Measurements from ENCODE around the gene GOLGA1.

The GOLGA1 gene

GRCh38 chr9:124911766-124912165 is 29.1 kb downstream of the GOLGA1 start:
- Histone ChIP-seq H3K4me3 (ENCODE audit: low read depth, low read length) (no peak overlapping the region), H3K79me2 (no peaks in the 10 kb centered on the region), H3K4me1 (no peaks in the 10 kb centered on the region), H3K4me2 (ENCODE audit: low read length) (no peak overlapping the region), H3K36me3 (ENCODE audit: control insufficient read depth, insufficient read depth, low read length) (no peaks in the 10 kb centered on the region), H3K9me3 (ENCODE audit: control insufficient read depth, low read length) (no peaks in the 10 kb centered on the region), H3K9ac (no peak overlapping the region), H3K27me3 (ENCODE audit: control insufficient read depth, insufficient read depth, low read length) (no peaks in the 10 kb centered on the region), H2AFZ (no peak overlapping the region), H3K27ac (no peak overlapping the region)
- no peak for TF ChIP-seq CTCF (IDR thresholded peaks at IDR 0.05)

- no peak overlapping the region for H3K9ac ChIP-seq
- H3K27ac ChIP-seq: no peak overlapping the region
- no peak overlapping the region for H3K4me3 ChIP-seq (ENCODE audit: low read depth, low read length)
- no peaks in the 10 kb centered on the region for H3K79me2 ChIP-seq
- no peaks in the 10 kb centered on the region for H3K27me3 ChIP-seq (ENCODE audit: control insufficient read depth, insufficient read depth, low read length)
- TF ChIP-seq CTCF (IDR thresholded peaks at IDR 0.05): no peak
- no peaks in the 10 kb centered on the region for H3K9me3 ChIP-seq (ENCODE audit: control insufficient read depth, low read length)
- H3K36me3 ChIP-seq (ENCODE audit: control insufficient read depth, insufficient read depth, low read length): no peaks in the 10 kb centered on the region
- H3K4me1 ChIP-seq: no peaks in the 10 kb centered on the region
- no peak overlapping the region for H2AFZ ChIP-seq
- H3K4me2 ChIP-seq (ENCODE audit: low read length): no peak overlapping the region
These were observed 32.8 kb downstream of the GOLGA1 start for GRCh38 chr9:124908098-124908497.

- TF ChIP-seq CTCF (IDR thresholded peaks at IDR 0.05): no peak
These were observed 33.9 kb downstream of the GOLGA1 start for GRCh38 chr9:124906966-124907365.

GRCh38 chr9:124899845-124900244 is 41.0 kb downstream of the GOLGA1 start:
- Histone ChIP-seq H3K36me3 (ENCODE audit: control insufficient read depth, insufficient read depth, low read length) (no peaks in the 10 kb centered on the region), H3K27me3 (ENCODE audit: control insufficient read depth, insufficient read depth, low read length) (no peaks in the 10 kb centered on the region)

More at GRCh38 chr9:124906966-124907365, 33.9 kb downstream of the GOLGA1 start:
- Histone ChIP-seq H3K27ac (no peak overlapping the region), H3K9ac (no peak overlapping the region), H3K4me1 (no peaks in the 10 kb centered on the region), H3K9me3 (ENCODE audit: control insufficient read depth, low read length) (no peaks in the 10 kb centered on the region), H3K4me2 (ENCODE audit: low read length) (no peak overlapping the region), H3K79me2 (no peaks in the 10 kb centered on the region), H3K4me3 (ENCODE audit: low read depth, low read length) (no peak overlapping the region), H3K27me3 (ENCODE audit: control insufficient read depth, insufficient read depth, low read length) (no peaks in the 10 kb centered on the region), H2AFZ (no peak overlapping the region), H3K36me3 (ENCODE audit: control insufficient read depth, insufficient read depth, low read length) (no peaks in the 10 kb centered on the region)

More at GRCh38 chr9:124899845-124900244, 41.0 kb downstream of the GOLGA1 start:
- Histone ChIP-seq H3K4me2 (ENCODE audit: low read length) (no peak overlapping the region), H3K4me1 (no peaks in the 10 kb centered on the region), H3K9ac (no peak overlapping the region), H3K79me2 (no peaks in the 10 kb centered on the region), H3K4me3 (ENCODE audit: low read depth, low read length) (no peak overlapping the region), H3K27ac (no peak overlapping the region), H2AFZ (no peak overlapping the region), H3K9me3 (ENCODE audit: control insufficient read depth, low read length) (no peaks in the 10 kb centered on the region)
- no peak for TF ChIP-seq CTCF (IDR thresholded peaks at IDR 0.05)

Data from parathyroid adenoma (tissue), 2 donors.